Kidney (tissue), 14 donors: ENCODE results near the gene KMT2C. TPM values are rescaled to one million over a fixed set of nuclear protein-coding genes. Genes with fewer than 3 reads are reported as not detected.
"Not testable (repeated sequence)": the region's sequence is repeated elsewhere in the genome, so short reads cannot be mapped to it uniquely, and the experiment has no call there.

ENCODE experiments used
- DNase-seq, 5 donors: peaks; one replicate each; pipeline ENCODE4 v3.0.0-alpha.2; 2013 to 2020
- FAIRE-seq: peaks from 2 replicates; lab custom pipeline; 2012; peaks lifted over from hg19 to GRCh38; lab: Jason Lieb, UNC
- H3K27ac ChIP-seq, 2 donors: one replicate each; pipeline ENCODE4 v1.7.0; 2013; ENCODE audit warnings: low read depth in 2 of 2, low read length in 2 of 2, inconsistent platforms in 1 of 2
- H3K27me3 ChIP-seq: one replicate; pipeline ENCODE4 v1.7.1; 2013; ENCODE audit warnings: low read length, inconsistent platforms; ENCODE audit not compliant: control insufficient read depth, insufficient read depth
- H3K36me3 ChIP-seq, 3 donors: one replicate each; pipeline versions ENCODE4 v1.7.0 to v1.7.1; 2013; ENCODE audit warnings: low read length in 3 of 3, control low read depth in 1 of 3, inconsistent platforms in 1 of 3; ENCODE audit not compliant: insufficient read depth in 3 of 3, control insufficient read depth in 2 of 3
- H3K4me1 ChIP-seq, 3 donors: one replicate each; pipeline versions ENCODE4 v1.7.0 to v1.7.1; 2013; ENCODE audit warnings: low read length in 3 of 3, inconsistent platforms in 1 of 3, low read depth in 1 of 3; ENCODE audit not compliant: control insufficient read depth in 2 of 3, insufficient read depth in 2 of 3
- H3K4me3 ChIP-seq, 3 donors: one replicate each; pipeline versions ENCODE4 v1.7.0 to v1.8.1; 2013; ENCODE audit warnings: low read length in 3 of 3, control low read depth in 1 of 3, inconsistent platforms in 1 of 3
- H3K9ac ChIP-seq, 3 donors: one replicate each; pipeline versions ENCODE4 v1.7.0 to v1.7.1; 2013; ENCODE audit warnings: low read length in 3 of 3, control low read depth in 1 of 3, inconsistent platforms in 1 of 3
- H3K9me3 ChIP-seq, 3 donors: one replicate each; pipeline versions ENCODE4 v1.7.0 to v1.7.1; 2013; ENCODE audit warnings: low read length in 3 of 3, control low read depth in 1 of 3, inconsistent platforms in 1 of 3; ENCODE audit not compliant: control insufficient read depth in 2 of 3, insufficient read depth in 1 of 3
- CTCF ChIP-seq: IDR thresholded peaks from 3 replicates; pipeline ENCODE4 v1.5.1; 2012; ENCODE audit warnings: mild to moderate bottlenecking, moderate library complexity, borderline replicate concordance; ENCODE audit not compliant: insufficient read depth; ENCODE audit errors: extremely low read depth
- intact Hi-C: fragments of 100-400 bp; cut with DNase I; formaldehyde crosslinking; loops from one replicate; pipeline ENCODE4 v1.11.1; 2022
- polyA plus RNA-seq: library from polyadenylated mRNA; stranded (reverse); fragments of 350-450 nt; fragmentation: Illumina TruSeq; extraction: RNeasy Lipid Tissue Mini Kit (QIAGEN cat#74804); gene quantifications from one replicate; pipeline ENCODE4 v1.2.3, GENCODE V29; 2014; ENCODE audit warnings: low read depth, low replicate concordance; ENCODE audit not compliant: insufficient read depth
- total RNA-seq: library from RNA; stranded (reverse); fragmentation: NEBNext Ultra II Directional; extraction: Animal tissue kit (Norgen Biotek cat#: 25700); gene quantifications from one replicate; pipeline ENCODE4 v1.2.1, GENCODE V29; 2021
- donor health status: control.
- donor health status: control.
- donor health status: control.
- donor health status: control.
- donor health status: control.
- donor health status: DM: yes; HTN: yes; CAD: no.
- donor health status: Normal renal cell carcinoma (clear cell type).

KMT2C gene
- total and polyA plus RNA-seq, 2 donors from 2014 or later, result 4.8 to 102 TPM

DNA sequence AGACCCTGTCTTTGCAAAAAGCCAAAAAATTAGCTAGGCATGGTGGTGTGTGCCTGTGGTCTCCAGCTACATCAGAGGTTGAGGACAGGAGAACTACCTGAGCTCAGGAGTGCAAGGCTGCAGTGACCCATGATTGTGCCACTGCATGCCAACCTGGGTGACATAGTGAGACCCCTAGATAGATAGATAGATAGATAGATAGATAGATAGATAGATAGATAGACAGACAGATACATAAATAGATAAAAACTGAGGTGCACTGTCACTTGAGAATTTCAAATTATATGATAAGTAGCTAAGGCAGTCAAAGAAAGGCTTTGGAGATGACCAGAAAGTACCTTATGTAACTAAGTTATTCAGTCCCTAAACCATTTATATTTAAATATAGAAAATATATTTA is 231.4 kb downstream of the KMT2C start:
- DNase-seq, H3K4me1 ChIP-seq, H3K4me3 ChIP-seq, H3K27ac ChIP-seq, H3K27me3 ChIP-seq, FAIRE-seq, intact Hi-C loops, H3K9ac ChIP-seq, H3K9me3 ChIP-seq, H3K36me3 ChIP-seq: not testable (repeated sequence)

DNA sequence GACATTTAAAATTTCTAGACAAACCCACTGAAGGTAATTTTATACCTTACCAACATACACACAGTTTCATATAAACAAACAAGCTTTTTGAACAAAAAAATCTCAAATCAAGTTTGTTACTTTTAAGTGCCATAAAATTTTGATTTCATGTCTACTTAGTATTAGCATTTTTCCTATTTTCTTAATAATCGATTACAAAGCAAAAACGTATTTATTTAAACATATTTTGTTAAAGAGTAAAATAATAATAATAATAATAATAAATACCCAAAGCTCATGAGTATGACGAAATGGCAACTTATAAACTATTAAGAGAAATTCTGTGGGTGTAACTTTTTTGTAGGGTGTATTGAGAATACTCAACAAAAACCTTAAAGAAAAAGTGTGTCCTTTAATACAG is 232.7 kb downstream of the KMT2C start:
- TF ChIP-seq CTCF, result no peak
- Histone ChIP-seq H3K9ac (no peak overlapping the region), H3K9me3 (no peaks in the 10 kb centered on the region), H3K4me1 (no peaks in the 10 kb centered on the region), H3K4me3 (no peak overlapping the region), H3K36me3 (peaks cover 0 to 20% (median 6%) of the 10 kb centered on the region in 3 donors), H3K27me3 (no peaks in the 10 kb centered on the region), H3K27ac (no peak overlapping the region)
- FAIRE-seq, result no peak
- DNase-seq, result no peak
- intact Hi-C loops, result no loop called here

DNA sequence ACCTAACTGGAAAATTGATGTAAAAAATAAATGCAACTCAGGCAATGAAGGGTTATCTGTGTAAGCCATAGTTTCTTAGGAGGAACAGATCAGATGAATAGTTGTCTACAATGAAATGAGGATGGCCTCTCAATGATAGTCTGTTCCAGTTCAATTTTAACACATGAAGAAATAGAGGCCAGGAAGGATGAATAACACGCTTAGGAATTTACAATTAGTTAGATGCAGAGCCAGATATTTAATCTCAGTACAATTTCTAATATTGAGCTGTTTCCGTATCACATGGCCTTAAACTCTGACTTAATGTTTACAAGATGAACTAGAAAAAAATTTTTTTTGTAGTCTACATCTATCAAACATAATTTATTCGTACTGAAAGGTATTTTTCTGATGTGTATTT is 233.7 kb downstream of the KMT2C start:
- Histone ChIP-seq H3K27ac (no peak overlapping the region), H3K4me3 (no peak overlapping the region), H3K9ac (no peak overlapping the region), H3K4me1 (no peaks in the 10 kb centered on the region), H3K36me3 (peaks cover 0 to 25% (median 6%) of the 10 kb centered on the region in 3 donors), H3K9me3 (no peaks in the 10 kb centered on the region), H3K27me3 (no peaks in the 10 kb centered on the region)
- no peak for FAIRE-seq
- no peak for TF ChIP-seq CTCF
- intact Hi-C loops, result no loop called here
- no peak for DNase-seq

- no peak overlapping the region for H3K9ac ChIP-seq
- peaks cover 2 to 25% (median 4%) of the 10 kb centered on the region in 3 donors for H3K36me3 ChIP-seq
- no peak overlapping the region for H3K27ac ChIP-seq
- DNase-seq (no peak), FAIRE-seq (no peak)
- H3K4me1 ChIP-seq, result no peaks in the 10 kb centered on the region
- no peak for TF ChIP-seq CTCF
- H3K27me3 ChIP-seq, result no peaks in the 10 kb centered on the region
- no peak overlapping the region for H3K4me3 ChIP-seq
- intact Hi-C loops, result no loop called here
- H3K9me3 ChIP-seq, result no peaks in the 10 kb centered on the region
These were observed 235.4 kb downstream of the KMT2C start for GRCh38 chr7:152200395-152200794.
